ENCODE results near the gene ATG14. TPM values are rescaled to one million over a fixed set of nuclear protein-coding genes. Genes with fewer than 3 reads are reported as not detected.

The ATG14 gene
- total and polyA plus RNA-seq, 7 donors, result 4.3 to 15.1 (median 7.9) TPM

DNA sequence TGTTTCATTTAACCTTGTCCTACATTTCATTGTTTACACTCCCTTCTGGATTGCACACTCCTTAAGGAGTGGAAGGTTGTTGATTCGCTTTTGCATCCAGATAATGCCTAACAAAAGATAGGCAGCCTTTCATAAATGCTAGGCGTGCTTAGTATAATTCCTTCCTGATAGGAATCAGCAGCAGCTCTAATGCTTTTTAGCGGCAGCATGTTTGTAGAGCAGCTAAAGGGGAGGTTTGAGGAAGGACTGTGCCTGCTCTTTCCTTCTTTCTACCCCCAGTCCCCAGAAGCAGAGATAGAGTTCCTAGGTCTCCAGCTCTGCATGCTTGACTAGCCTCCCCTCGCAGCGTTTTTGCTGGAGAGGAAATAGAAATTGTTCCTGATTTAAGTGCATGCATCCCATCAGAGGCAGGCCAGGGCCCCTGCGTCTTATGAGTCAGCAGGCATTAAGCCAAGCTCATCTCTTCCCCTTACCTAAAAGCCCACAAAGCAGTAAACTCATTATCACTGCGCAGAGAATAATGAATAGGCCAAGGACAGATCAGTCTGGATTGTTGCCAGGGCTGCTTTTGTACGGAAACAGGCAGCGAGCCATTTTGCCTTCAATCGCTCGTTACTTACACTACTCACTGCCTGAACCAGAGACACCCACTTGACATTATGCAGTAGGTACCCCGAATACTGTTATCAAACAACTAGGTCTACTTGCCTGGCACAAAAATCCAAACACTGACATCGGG is 42.8 kb upstream of the ATG14 start:
- 51 to 57% (median 52%) methylated on average over 13 of the region's 13 CpGs for WGBS, 3 donors
- DNase-seq, result no peak
- no peaks in the 10 kb centered on the region for H3K36me3 ChIP-seq (ENCODE audit: insufficient read depth in 1 of 2, low read depth in 1 of 2)
- H3K27me3 ChIP-seq (ENCODE audit: insufficient read depth in 3 of 3, low read length in 2 of 3), result no peaks in the 10 kb centered on the region
- H3K9me3 ChIP-seq, result no peaks in the 10 kb centered on the region
- H3K27ac ChIP-seq, result no peak overlapping the region
- no peaks in the 10 kb centered on the region for H3K4me1 ChIP-seq
- TF ChIP-seq, protein P1, sequence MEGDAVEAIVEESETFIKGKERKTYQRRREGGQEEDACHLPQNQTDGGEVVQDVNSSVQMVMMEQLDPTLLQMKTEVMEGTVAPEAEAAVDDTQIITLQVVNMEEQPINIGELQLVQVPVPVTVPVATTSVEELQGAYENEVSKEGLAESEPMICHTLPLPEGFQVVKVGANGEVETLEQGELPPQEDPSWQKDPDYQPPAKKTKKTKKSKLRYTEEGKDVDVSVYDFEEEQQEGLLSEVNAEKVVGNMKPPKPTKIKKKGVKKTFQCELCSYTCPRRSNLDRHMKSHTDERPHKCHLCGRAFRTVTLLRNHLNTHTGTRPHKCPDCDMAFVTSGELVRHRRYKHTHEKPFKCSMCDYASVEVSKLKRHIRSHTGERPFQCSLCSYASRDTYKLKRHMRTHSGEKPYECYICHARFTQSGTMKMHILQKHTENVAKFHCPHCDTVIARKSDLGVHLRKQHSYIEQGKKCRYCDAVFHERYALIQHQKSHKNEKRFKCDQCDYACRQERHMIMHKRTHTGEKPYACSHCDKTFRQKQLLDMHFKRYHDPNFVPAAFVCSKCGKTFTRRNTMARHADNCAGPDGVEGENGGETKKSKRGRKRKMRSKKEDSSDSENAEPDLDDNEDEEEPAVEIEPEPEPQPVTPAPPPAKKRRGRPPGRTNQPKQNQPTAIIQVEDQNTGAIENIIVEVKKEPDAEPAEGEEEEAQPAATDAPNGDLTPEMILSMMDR (IDR thresholded peaks at IDR 0.05), result no peak
- ATAC-seq, result no peak
- no peak overlapping the region for H3K4me3 ChIP-seq
- intact Hi-C loops (cut with DNase I), result loop anchor here in 1 of 2 donors (5.0 kb wide), 1 partner anchor 1018 kb away; no protein-coding TSS in a partner anchor

DNA sequence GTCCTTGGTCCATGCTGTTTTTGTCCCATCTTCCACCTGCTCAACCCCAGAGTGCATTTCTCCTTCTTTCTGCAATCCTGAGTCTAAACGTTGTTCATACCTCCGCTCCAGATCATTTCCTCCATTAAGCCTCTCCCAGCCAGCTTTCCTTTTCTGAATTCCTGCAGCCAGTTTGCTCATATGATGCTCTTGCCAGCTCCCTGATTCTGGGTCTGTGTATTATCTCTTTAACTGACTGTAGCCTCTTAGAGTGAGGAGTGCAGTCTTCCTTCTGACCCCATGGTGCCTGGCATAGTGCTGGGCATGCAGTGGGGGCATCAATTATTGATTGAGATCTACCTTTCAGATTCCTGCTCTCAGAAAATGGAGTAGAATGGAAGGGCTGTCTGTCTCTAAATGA is 40.3 kb upstream of the ATG14 start:
- intact Hi-C loops (cut with DNase I), result loop anchor here in 1 of 2 donors (5.0 kb wide), 1 partner anchor 1020 kb away; no protein-coding TSS in a partner anchor
- TF ChIP-seq, protein P1 (IDR thresholded peaks at IDR 0.05), result no peak
- DNase-seq (no peak), ATAC-seq (no peak)
- Histone ChIP-seq H3K4me1 (no peaks in the 10 kb centered on the region), H3K9me3 (no peaks in the 10 kb centered on the region), H3K4me3 (no peak overlapping the region), H3K27me3 (ENCODE audit: insufficient read depth in 3 of 3, low read length in 2 of 3) (no peaks in the 10 kb centered on the region), H3K36me3 (ENCODE audit: insufficient read depth in 1 of 2, low read depth in 1 of 2) (no peaks in the 10 kb centered on the region), H3K27ac (no peak overlapping the region)
- WGBS, 3 donors, result 35 to 47% (median 46%) methylated on average over 2 of the region's 2 CpGs

DNA sequence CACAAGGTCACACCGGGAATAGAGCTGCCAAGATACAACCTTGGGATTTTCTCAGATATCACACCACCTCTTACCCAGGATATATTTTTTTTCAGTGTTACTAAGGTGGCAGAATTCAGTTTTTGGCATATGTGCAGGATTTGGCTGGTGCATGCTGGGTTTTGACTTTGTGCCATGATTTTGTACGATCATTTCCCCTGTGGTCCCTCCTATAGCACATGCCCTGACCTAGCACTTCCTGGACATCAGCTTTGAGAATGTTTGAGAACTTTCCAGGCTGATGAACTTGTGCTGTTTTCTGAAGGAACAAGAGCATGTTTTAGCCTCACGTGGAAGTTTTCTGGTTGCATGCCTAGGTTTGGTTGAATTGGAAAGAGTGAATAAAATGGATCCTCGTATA is 39.8 kb upstream of the ATG14 start:
- TF ChIP-seq, protein P1 (IDR thresholded peaks at IDR 0.05), result no peak
- intact Hi-C loops (cut with DNase I), result loop anchor here in 1 of 2 donors (5.0 kb wide), 1 partner anchor 1021 kb away; no protein-coding TSS in a partner anchor
- DNase-seq (no peak), ATAC-seq (no peak)
- Histone ChIP-seq H3K27me3 (ENCODE audit: insufficient read depth in 3 of 3, low read length in 2 of 3) (no peaks in the 10 kb centered on the region), H3K4me3 (no peak overlapping the region), H3K9me3 (no peaks in the 10 kb centered on the region), H3K36me3 (ENCODE audit: insufficient read depth in 1 of 2, low read depth in 1 of 2) (no peaks in the 10 kb centered on the region), H3K4me1 (no peaks in the 10 kb centered on the region), H3K27ac (no peak overlapping the region)
- 32 to 43% (median 42%) methylated on average over 4 of the region's 4 CpGs for WGBS, 3 donors

DNA sequence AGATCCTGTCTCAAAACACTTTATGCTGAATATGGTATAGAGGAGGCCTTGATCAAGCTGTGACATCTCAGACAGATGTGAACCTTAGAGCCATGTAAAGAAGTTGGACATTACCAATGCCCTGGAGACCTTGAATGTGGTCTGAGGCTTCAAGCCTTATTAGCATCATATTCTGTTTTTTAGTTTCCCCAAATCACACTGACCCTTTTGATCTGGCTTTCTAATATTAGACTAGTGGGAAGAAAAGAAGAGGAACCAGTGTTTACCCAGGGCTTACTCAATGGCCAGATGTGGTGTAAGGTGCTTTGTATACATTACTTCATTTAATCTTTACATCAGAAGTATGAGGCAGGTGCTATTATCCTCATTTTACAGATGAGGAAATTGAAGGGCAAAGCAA is 39.4 kb upstream of the ATG14 start:
- Histone ChIP-seq H3K9me3 (no peaks in the 10 kb centered on the region), H3K4me1 (no peaks in the 10 kb centered on the region), H3K36me3 (ENCODE audit: insufficient read depth in 1 of 2, low read depth in 1 of 2) (no peaks in the 10 kb centered on the region), H3K27ac (no peak overlapping the region), H3K27me3 (ENCODE audit: insufficient read depth in 3 of 3, low read length in 2 of 3) (no peaks in the 10 kb centered on the region), H3K4me3 (no peak overlapping the region)
- intact Hi-C loops (cut with DNase I), result loop anchor here in 1 of 2 donors (5.0 kb wide), 1 partner anchor 1021 kb away; no protein-coding TSS in a partner anchor
- TF ChIP-seq, protein P1 (IDR thresholded peaks at IDR 0.05), result no peak
- DNase-seq, result no peak
- ATAC-seq, result no peak

Measured in psoas muscle (tissue), 8 donors.